ENCODE data around the gene SFRP5.

Gene SFRP5

DNA sequence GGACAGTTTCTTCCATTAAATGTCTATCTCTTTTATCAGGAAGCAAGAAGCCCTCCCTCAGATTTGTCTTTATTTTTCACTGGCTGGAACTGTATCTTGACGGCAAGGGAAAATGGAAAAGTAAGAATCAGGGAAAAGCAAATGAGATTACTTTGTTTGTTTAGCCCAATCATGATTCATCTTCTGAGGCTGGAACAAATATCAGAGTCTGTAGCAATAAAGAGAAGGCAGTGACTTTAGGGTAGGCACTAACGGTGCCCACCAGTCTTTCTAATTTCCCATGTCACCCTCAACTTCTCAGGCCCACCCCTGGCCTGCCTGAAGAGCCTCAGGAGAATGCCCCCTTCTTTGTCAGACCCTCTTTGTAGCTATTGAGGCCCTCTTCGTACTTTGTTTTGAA lies 41.5 kb upstream of the SFRP5 start:
- Histone ChIP-seq H3K27me3 (replicated peaks; ENCODE audit: control insufficient read depth, insufficient read depth, low read length) (no peaks in the 10 kb centered on the region; the same call in none of the 2 replicates), H3K36me3 (ENCODE audit: control insufficient read depth, insufficient read depth, low read length) (no peaks in the 10 kb centered on the region), H3K4me3 (replicated peaks; ENCODE audit: low read depth, low read length) (no peak overlapping the region)
- TF ChIP-seq, protein P1, sequence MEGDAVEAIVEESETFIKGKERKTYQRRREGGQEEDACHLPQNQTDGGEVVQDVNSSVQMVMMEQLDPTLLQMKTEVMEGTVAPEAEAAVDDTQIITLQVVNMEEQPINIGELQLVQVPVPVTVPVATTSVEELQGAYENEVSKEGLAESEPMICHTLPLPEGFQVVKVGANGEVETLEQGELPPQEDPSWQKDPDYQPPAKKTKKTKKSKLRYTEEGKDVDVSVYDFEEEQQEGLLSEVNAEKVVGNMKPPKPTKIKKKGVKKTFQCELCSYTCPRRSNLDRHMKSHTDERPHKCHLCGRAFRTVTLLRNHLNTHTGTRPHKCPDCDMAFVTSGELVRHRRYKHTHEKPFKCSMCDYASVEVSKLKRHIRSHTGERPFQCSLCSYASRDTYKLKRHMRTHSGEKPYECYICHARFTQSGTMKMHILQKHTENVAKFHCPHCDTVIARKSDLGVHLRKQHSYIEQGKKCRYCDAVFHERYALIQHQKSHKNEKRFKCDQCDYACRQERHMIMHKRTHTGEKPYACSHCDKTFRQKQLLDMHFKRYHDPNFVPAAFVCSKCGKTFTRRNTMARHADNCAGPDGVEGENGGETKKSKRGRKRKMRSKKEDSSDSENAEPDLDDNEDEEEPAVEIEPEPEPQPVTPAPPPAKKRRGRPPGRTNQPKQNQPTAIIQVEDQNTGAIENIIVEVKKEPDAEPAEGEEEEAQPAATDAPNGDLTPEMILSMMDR (IDR thresholded peaks at IDR 0.05; ENCODE audit: insufficient read depth, low read length, poor library complexity, severe bottlenecking), result no peak
- no peak for DNase-seq (ENCODE audit: extremely low read depth, insufficient read length)

- no peak overlapping the region for H3K4me3 ChIP-seq (replicated peaks; ENCODE audit: low read depth, low read length)
- no peaks in the 10 kb centered on the region for H3K36me3 ChIP-seq (ENCODE audit: control insufficient read depth, insufficient read depth, low read length)
- TF ChIP-seq, protein P1 (IDR thresholded peaks at IDR 0.05; ENCODE audit: insufficient read depth, low read length, poor library complexity, severe bottlenecking), result no peak
- H3K27me3 ChIP-seq (replicated peaks; ENCODE audit: control insufficient read depth, insufficient read depth, low read length), result no peaks in the 10 kb centered on the region; the same call in none of the 2 replicates
- no peak for DNase-seq (ENCODE audit: extremely low read depth, insufficient read length)
These were observed 40.9 kb upstream of the SFRP5 start for GRCh38 chr10:97812696-97813095.

GRCh38 chr10:97811958-97812357 lies 40.2 kb upstream of the SFRP5 start:
- TF ChIP-seq, protein P1 (IDR thresholded peaks at IDR 0.05; ENCODE audit: insufficient read depth, low read length, poor library complexity, severe bottlenecking), result no peak
- no peaks in the 10 kb centered on the region; the same call in none of the 2 replicates for H3K27me3 ChIP-seq (replicated peaks; ENCODE audit: control insufficient read depth, insufficient read depth, low read length)
- no peak overlapping the region for H3K4me3 ChIP-seq (replicated peaks; ENCODE audit: low read depth, low read length)
- no peaks in the 10 kb centered on the region for H3K36me3 ChIP-seq (ENCODE audit: control insufficient read depth, insufficient read depth, low read length)
- no peak for DNase-seq (ENCODE audit: extremely low read depth, insufficient read length)

DNA sequence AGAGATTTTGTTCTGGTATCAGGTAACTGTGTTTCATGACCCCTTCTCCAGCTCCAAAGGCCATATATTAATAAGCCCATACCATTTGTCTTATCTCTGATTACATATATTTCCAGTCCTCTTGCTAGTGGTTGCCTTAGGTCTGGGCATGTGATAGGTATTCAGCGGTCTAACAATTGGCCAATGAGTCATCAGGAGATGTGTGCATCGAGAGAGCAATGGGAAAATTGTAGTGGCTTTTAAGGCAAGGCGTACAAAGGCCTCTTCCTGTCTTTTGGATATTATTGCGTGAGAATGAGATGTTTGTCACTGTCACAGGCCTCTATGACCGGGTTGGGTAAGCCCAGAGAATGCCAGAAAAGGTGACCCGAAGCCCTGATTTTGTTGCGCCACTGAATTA lies 38.6 kb upstream of the SFRP5 start:
- TF ChIP-seq, protein P1 (IDR thresholded peaks at IDR 0.05; ENCODE audit: insufficient read depth, low read length, poor library complexity, severe bottlenecking), result no peak
- Histone ChIP-seq H3K4me3 (replicated peaks; ENCODE audit: low read depth, low read length) (no peak overlapping the region), H3K36me3 (ENCODE audit: control insufficient read depth, insufficient read depth, low read length) (no peaks in the 10 kb centered on the region), H3K27me3 (replicated peaks; ENCODE audit: control insufficient read depth, insufficient read depth, low read length) (no peaks in the 10 kb centered on the region; the same call in none of the 2 replicates)
- DNase-seq (ENCODE audit: extremely low read depth, insufficient read length), result no peak

DNA sequence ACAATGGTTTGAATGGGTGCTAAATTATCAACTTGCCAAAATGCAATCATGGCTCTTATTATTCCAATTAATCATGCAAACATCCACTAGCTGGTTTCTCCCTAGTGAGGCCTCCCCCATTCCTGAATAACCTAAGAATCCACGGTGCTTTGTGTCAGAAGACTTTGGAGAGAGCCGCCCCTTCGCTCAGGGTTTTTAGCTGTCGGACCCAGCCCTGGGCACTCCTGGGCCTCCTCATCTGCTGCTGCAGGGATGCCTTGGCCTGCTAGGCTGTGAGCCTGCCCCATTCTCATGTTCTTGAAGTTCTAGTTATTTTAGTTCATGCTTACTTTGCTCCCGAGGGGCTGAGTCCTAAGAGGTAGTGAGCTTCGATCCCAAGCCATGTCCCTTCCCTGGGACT lies 34.1 kb upstream of the SFRP5 start:
- DNase-seq (ENCODE audit: extremely low read depth, insufficient read length), result no peak
- Histone ChIP-seq H3K4me3 (replicated peaks; ENCODE audit: low read depth, low read length) (no peak overlapping the region), H3K27me3 (replicated peaks; ENCODE audit: control insufficient read depth, insufficient read depth, low read length) (no peaks in the 10 kb centered on the region; the same call in none of the 2 replicates), H3K36me3 (ENCODE audit: control insufficient read depth, insufficient read depth, low read length) (no peaks in the 10 kb centered on the region)
- TF ChIP-seq, protein P1 (IDR thresholded peaks at IDR 0.05; ENCODE audit: insufficient read depth, low read length, poor library complexity, severe bottlenecking), result no peak
